Posterior cingulate gyrus (tissue), 11 donors: ENCODE measurements around the gene MYO10.
"Not testable (repeated sequence)": the region's sequence is repeated elsewhere in the genome, so short reads cannot be mapped to it uniquely, and the experiment has no call there.

Source experiments
- DNase-seq, 10 donors: peaks; one replicate each; pipeline versions ENCODE4 v3.0.0 to v3.0.0-alpha.2; 2020 to 2021; ENCODE audit warnings: mixed read lengths in 3 of 10
- intact Hi-C: fragments of 100-400 bp; cut with DNase I; formaldehyde crosslinking; loops from one replicate; pipeline ENCODE4 v1.15.1; 2023

Gene MYO10

DNA sequence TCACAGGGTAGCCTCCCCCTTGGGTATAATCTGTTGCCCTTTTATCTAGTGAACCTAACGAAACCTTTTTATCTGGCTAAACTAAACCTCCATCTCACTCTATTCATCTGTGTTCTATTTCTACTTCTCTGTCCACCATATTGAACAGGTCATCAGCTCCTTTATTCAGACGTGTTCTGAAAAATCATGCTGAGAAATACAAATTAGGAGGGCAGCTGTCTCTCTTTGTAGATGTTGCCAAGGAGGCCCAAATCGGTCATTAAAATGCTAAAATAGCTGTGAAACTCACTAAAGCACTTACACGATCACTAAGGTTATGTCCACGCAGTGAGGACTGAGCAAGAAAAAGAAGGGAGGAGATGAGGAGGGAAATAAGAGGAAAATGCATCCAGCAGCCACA is 203.7 kb downstream of the MYO10 start:
- intact Hi-C loops, result no loop called here
- no peak for DNase-seq

GRCh38 chr5:16727755-16728325 is 208.2 kb downstream of the MYO10 start:
- intact Hi-C loops, result no loop called here
- DNase-seq, result peak in 1 of 10 donors; percentile 41

DNA sequence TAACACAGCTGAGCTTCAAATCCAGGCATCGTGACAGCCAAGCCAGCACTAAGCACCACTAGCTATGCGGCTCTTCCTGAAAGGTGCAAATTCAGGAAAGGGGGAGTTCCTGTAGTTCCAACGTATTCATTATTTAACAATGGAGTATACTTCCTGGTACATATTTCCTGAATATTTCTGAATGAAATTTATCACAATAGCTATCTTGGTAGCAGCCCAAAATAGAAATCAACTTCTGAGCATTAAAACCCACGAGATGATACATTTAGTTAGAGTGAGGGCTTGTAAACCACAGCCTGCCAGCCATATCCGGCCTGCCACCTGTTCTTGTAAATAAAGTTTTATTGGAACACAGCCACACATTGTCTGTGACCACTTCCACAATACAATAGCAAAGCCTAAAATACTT is 209.5 kb downstream of the MYO10 start:
- intact Hi-C loops, result no loop called here
- DNase-seq, result no peak

GRCh38 chr5:16725575-16725974 is 210.5 kb downstream of the MYO10 start:
- intact Hi-C loops, result no loop called here
- no peak for DNase-seq

GRCh38 chr5:16723821-16724220 is 212.3 kb downstream of the MYO10 start:
- no peak for DNase-seq
- intact Hi-C loops, result no loop called here

GRCh38 chr5:16722097-16722495 is 214.0 kb downstream of the MYO10 start:
- intact Hi-C loops, result no loop called here
- DNase-seq, result no peak

- DNase-seq, result no peak
- intact Hi-C loops, result no loop called here
Measured at GRCh38 chr5:16721151-16722096, 214.7 kb downstream of the MYO10 start.

- DNase-seq, intact Hi-C loops: not testable (repeated sequence)
Measured at GRCh38 chr5:16718036-16718435, 218.1 kb downstream of the MYO10 start.

- DNase-seq, result peak in 8 of 10 donors; percentile 37 to 89 (median 62)
- intact Hi-C loops, result no loop called here
Measured at GRCh38 chr5:16713386-16713928, 222.6 kb downstream of the MYO10 start.

DNA sequence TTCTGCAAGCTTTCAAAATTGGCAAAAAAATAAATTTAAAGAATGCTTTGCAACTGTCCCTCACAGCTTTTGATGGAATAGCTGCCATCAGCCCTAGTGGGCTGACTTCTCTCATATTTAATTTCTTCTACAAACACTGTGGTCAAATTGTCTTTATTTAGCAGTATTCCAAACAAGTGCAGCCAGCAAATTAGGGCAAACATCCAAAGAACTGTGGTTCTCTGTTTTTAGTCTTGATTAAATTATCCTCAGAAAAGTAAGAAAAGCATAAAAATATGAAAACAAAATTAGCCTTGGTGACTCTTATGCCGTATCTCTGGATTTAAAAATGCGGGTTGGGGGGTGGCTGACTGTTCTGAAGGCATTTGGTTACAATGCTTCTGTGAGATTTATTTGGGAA is 223.5 kb downstream of the MYO10 start:
- intact Hi-C loops, result no loop called here
- no peak for DNase-seq

- DNase-seq, result no peak
- intact Hi-C loops, result no loop called here
Measured at GRCh38 chr5:16712178-16712577, 223.9 kb downstream of the MYO10 start.

- intact Hi-C loops, result no loop called here
- no peak for DNase-seq
Measured at GRCh38 chr5:16709691-16710433, 226.2 kb downstream of the MYO10 start.

DNA sequence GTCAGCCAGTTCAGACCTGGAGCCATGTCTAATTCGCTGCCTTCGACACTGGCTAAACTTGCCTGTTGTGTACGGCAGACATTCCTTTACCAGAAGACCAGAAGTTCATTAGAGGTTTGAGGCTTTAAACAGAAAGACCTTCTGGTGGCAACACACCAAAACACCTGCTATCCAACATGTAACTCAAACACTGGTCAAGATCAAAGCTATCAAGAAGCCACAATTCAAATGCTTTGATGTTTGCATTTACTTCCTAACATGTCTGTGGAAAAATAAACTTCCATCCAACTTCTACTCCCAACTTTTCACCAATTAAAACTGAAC is 228.3 kb downstream of the MYO10 start:
- no peak for DNase-seq
- intact Hi-C loops, result no loop called here

- DNase-seq, result no peak
- intact Hi-C loops, result no loop called here
Measured at GRCh38 chr5:16707168-16707868, 228.8 kb downstream of the MYO10 start.

GRCh38 chr5:16704945-16705344 is 231.1 kb downstream of the MYO10 start:
- intact Hi-C loops, result no loop called here
- DNase-seq, result no peak

GRCh38 chr5:16702964-16703363 is 233.1 kb downstream of the MYO10 start:
- intact Hi-C loops, result no loop called here
- no peak for DNase-seq

- DNase-seq, result peak in 1 of 10 donors; percentile 83
- intact Hi-C loops, result no loop called here
Measured at GRCh38 chr5:16701134-16702099, 234.7 kb downstream of the MYO10 start.

- intact Hi-C loops, result no loop called here
- DNase-seq, result no peak
Measured at GRCh38 chr5:16700081-16700480, 236.0 kb downstream of the MYO10 start.

- DNase-seq, result no peak
- intact Hi-C loops, result no loop called here
Measured at GRCh38 chr5:16695779-16696178, 240.3 kb downstream of the MYO10 start.
